Esophagus muscularis mucosa (tissue), 4 donors: ENCODE results near the gene RASAL2. TPM values are rescaled to one million over a fixed set of nuclear protein-coding genes. Genes with fewer than 3 reads are reported as not detected.
"Not testable (repeated sequence)": the region's sequence is repeated elsewhere in the genome, so short reads cannot be mapped to it uniquely, and the experiment has no call there.

Experiments
- DNase-seq: peaks from one replicate; pipeline ENCODE4 v3.0.0-alpha.2; 2017; ENCODE audit errors: extremely low spot score
- H3K27ac ChIP-seq, 4 donors: fragments of 200-600 bp; sonication (generic); replicated peaks in 1 of 4; 1 replicate in 3 of 4; 2 replicates in 1 of 4; pipeline ENCODE4 v1.5.1; 2016 to 2019; ENCODE audit warnings: mild to moderate bottlenecking in 1 of 4
- H3K27me3 ChIP-seq, 4 donors: fragments of 200-600 bp; sonication (generic); one replicate each; pipeline versions ENCODE4 v1.5.1 to v1.6.0; 2016 to 2019
- H3K36me3 ChIP-seq, 4 donors: fragments of 200-600 bp; sonication (generic); one replicate each; pipeline ENCODE4 v1.5.1; 2016 to 2019
- H3K4me1 ChIP-seq, 4 donors: fragments of 200-600 bp; sonication (generic); one replicate each; pipeline ENCODE4 v1.5.1; 2016 to 2019
- H3K4me3 ChIP-seq, 4 donors: fragments of 200-600 bp; sonication (generic); 1 replicate in 2 of 4; 2 replicates in 2 of 4; pipeline ENCODE4 v1.5.1; 2016 to 2019; ENCODE audit warnings: mild to moderate bottlenecking in 4 of 4, moderate library complexity in 1 of 4
- H3K9me3 ChIP-seq, 4 donors: fragments of 200-600 bp; sonication (generic); 1 replicate in 3 of 4; 2 replicates in 1 of 4; pipeline ENCODE4 v1.5.1; 2016 to 2019
- EP300 ChIP-seq: sonication (generic); formaldehyde crosslinking; IDR thresholded peaks from one replicate; pipeline ENCODE4 v1.6.1; 2017; ENCODE audit warnings: antibody characterized with exemption
- POLR2A ChIP-seq: fragments of 450-650 bp; IDR thresholded peaks from one replicate; pipeline ENCODE4 v1.6.1; 2017; ENCODE audit warnings: antibody characterized with exemption, moderate library complexity, mild to moderate bottlenecking, low read depth
- POLR2AphosphoS5 ChIP-seq, 2 donors: sonication (generic); formaldehyde crosslinking; IDR thresholded peaks; one replicate each; pipeline ENCODE4 v1.6.1; 2017; ENCODE audit warnings: antibody characterized with exemption in 2 of 2
- WGBS: methylation state at CpG from one replicate; pipeline ENCODE4 v1.1.5; 2018; 5-methylcytosine and 5-hydroxymethylcytosine counted together
- intact Hi-C: fragments of 100-400 bp; cut with DNase I; formaldehyde crosslinking; loops from one replicate; pipeline ENCODE4 v1.15.1; 2023
- total RNA-seq, 4 donors: library from RNA; depleted of rRNA; stranded (reverse); fragments of >200 nt; gene quantifications; one replicate each; pipeline versions ENCODE4 v1.1.0 to v1.2.1, GENCODE V29; 2016
- TF ChIP-seq, protein P1 (sequence below), 3 experiments: fragments of 200-600 bp in 2 of 3; fragments of 450-650 bp in 1 of 3; sonication (generic) in 2 of 3; IDR thresholded peaks; one replicate each; pipeline ENCODE4 v1.5.1; 2017 to 2019; ENCODE audit warnings: antibody characterized with exemption in 3 of 3, mild to moderate bottlenecking in 2 of 3, moderate library complexity in 1 of 3

The RASAL2 gene
- total RNA-seq, 4 donors from 2014 or later, result 11.6 to 30.0 (median 22.3) TPM

GRCh38 chr1:178345238-178345637 lies 251.3 kb downstream of the RASAL2 start:
- Histone ChIP-seq H3K36me3 (no peaks in the 10 kb centered on the region), H3K27me3 (no peaks in the 10 kb centered on the region), H3K4me1 (peaks cover 24 to 51% (median 43%) of the 10 kb centered on the region in 4 donors), H3K27ac (peak overlapping the region; percentile 42 to 65 (median 52)), H3K9me3 (no peaks in the 10 kb centered on the region), H3K4me3 (no peak overlapping the region)
- intact Hi-C loops, result no loop called here
- DNase-seq, result no peak
- WGBS, result 83% methylated on average over 4 of the region's 4 CpGs
- TF ChIP-seq POLR2A (no peak), EP300 (no peak), POLR2AphosphoS5 (IDR thresholded peaks at IDR 0.05) (no peak)
- TF ChIP-seq, protein P1, sequence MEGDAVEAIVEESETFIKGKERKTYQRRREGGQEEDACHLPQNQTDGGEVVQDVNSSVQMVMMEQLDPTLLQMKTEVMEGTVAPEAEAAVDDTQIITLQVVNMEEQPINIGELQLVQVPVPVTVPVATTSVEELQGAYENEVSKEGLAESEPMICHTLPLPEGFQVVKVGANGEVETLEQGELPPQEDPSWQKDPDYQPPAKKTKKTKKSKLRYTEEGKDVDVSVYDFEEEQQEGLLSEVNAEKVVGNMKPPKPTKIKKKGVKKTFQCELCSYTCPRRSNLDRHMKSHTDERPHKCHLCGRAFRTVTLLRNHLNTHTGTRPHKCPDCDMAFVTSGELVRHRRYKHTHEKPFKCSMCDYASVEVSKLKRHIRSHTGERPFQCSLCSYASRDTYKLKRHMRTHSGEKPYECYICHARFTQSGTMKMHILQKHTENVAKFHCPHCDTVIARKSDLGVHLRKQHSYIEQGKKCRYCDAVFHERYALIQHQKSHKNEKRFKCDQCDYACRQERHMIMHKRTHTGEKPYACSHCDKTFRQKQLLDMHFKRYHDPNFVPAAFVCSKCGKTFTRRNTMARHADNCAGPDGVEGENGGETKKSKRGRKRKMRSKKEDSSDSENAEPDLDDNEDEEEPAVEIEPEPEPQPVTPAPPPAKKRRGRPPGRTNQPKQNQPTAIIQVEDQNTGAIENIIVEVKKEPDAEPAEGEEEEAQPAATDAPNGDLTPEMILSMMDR (IDR thresholded peaks at IDR 0.05), result no peak

DNA sequence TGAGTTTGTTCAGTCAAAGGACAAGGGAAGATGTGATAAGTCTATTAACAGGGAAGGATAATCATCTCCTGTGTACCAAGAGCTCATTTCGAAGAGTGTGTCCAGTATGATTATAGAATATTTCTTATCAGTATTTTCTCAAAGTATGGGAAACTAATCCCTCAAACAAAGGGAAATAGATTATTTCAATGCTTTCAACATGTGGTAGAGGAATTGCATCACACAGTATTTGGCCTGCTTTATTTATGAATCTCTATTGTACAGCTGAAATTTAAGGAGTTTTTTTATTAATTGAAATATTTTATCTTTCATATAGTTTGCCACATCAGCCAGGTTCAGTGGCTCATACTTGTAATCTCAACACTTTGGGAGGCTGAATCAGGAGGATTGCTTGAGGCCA lies 251.9 kb downstream of the RASAL2 start:
- H3K4me1 ChIP-seq, result peaks cover 19 to 46% (median 41%) of the 10 kb centered on the region in 4 donors
- TF ChIP-seq POLR2AphosphoS5 (IDR thresholded peaks at IDR 0.05) (no peak), POLR2A (no peak), EP300 (no peak)
- TF ChIP-seq, protein P1 (IDR thresholded peaks at IDR 0.05), result no peak
- no peaks in the 10 kb centered on the region for H3K9me3 ChIP-seq
- WGBS, result 86% methylated on average over 1 of the region's 1 CpG
- intact Hi-C loops, result no loop called here
- H3K27me3 ChIP-seq, result no peaks in the 10 kb centered on the region
- DNase-seq, result no peak
- no peak overlapping the region for H3K4me3 ChIP-seq
- no peak overlapping the region for H3K27ac ChIP-seq
- no peaks in the 10 kb centered on the region for H3K36me3 ChIP-seq

DNA sequence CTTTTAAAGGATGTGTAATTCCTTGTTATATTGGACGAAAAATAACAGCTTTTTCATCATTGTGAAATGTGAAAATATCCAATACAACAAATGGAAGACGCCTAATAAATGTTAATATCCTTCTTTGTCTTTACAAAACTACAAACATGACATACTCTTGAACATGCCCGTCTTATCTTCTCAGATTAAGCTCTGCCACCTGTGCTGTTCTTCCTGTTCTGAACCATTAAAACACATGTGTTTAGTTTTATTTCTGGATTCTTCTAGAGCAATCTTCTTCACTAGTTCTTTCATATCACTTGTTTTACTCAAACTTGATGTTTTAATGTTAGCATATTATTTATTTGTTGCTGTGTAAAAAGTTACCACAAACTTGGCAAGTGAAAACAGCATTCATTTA lies 255.9 kb downstream of the RASAL2 start:
- TF ChIP-seq POLR2A, result no peak
- no peak for TF ChIP-seq EP300
- TF ChIP-seq, protein P1 (IDR thresholded peaks at IDR 0.05), result no peak
- TF ChIP-seq POLR2AphosphoS5 (IDR thresholded peaks at IDR 0.05), result no peak

GRCh38 chr1:178351911-178352310 lies 258.0 kb downstream of the RASAL2 start:
- DNase-seq, H3K4me3 ChIP-seq, H3K4me1 ChIP-seq, H3K36me3 ChIP-seq, H3K27ac ChIP-seq, H3K9me3 ChIP-seq, intact Hi-C loops, H3K27me3 ChIP-seq: not testable (repeated sequence)
- WGBS, result 77% methylated on average over 1 of the region's 1 CpG

More for the DNA sequence above, 255.9 kb downstream of the RASAL2 start:
- Histone ChIP-seq H3K4me3 (no peak overlapping the region), H3K4me1 (peaks cover 6 to 12% (median 9%) of the 10 kb centered on the region in 4 donors), H3K36me3 (no peaks in the 10 kb centered on the region), H3K27me3 (no peaks in the 10 kb centered on the region), H3K27ac (no peak overlapping the region), H3K9me3 (peaks cover 0 to 7% (median 0%) of the 10 kb centered on the region in 4 donors)
- WGBS, result 86% methylated on average over 3 of the region's 3 CpGs
- intact Hi-C loops, result no loop called here
- DNase-seq, result no peak

GRCh38 chr1:178352790-178353416 lies 259.0 kb downstream of the RASAL2 start:
- TF ChIP-seq, protein P1 (IDR thresholded peaks at IDR 0.05), result no peak
- no peak for TF ChIP-seq POLR2AphosphoS5 (IDR thresholded peaks at IDR 0.05)
- TF ChIP-seq EP300, result no peak
- TF ChIP-seq POLR2A, result no peak
- 100% methylated on average over 4 of the region's 4 CpGs for WGBS
- no peak overlapping the region for H3K27ac ChIP-seq
- no peak for DNase-seq
- peaks cover 0 to 7% (median 0%) of the 10 kb centered on the region in 4 donors for H3K9me3 ChIP-seq
- H3K36me3 ChIP-seq, result no peaks in the 10 kb centered on the region
- H3K27me3 ChIP-seq, result no peaks in the 10 kb centered on the region
- no peak overlapping the region for H3K4me3 ChIP-seq
- intact Hi-C loops, result no loop called here
- H3K4me1 ChIP-seq, result peaks cover 0 to 5% (median 0%) of the 10 kb centered on the region in 4 donors
